Transverse colon (tissue), 3 donors: ENCODE data around the gene OTOGL.

Experiments
- EP300 ChIP-seq: sonication (generic); formaldehyde crosslinking; IDR thresholded peaks from one replicate; pipeline ENCODE4 v1.6.1; 2017; ENCODE audit warnings: antibody characterized with exemption, low read depth
- TF ChIP-seq, protein P1 (sequence below), 5 experiments: fragments of 200-600 bp in 3 of 5; fragments of 450-650 bp in 2 of 5; sonication (generic) in 3 of 5; IDR thresholded peaks; 1 replicate in 2 of 5; 2 replicates in 3 of 5; pipeline ENCODE4 v1.5.1; 2016 to 2017; ENCODE audit warnings: antibody characterized with exemption in 5 of 5, inconsistent platforms in 3 of 5, mild to moderate bottlenecking in 2 of 5, moderate library complexity in 1 of 5

DNA sequence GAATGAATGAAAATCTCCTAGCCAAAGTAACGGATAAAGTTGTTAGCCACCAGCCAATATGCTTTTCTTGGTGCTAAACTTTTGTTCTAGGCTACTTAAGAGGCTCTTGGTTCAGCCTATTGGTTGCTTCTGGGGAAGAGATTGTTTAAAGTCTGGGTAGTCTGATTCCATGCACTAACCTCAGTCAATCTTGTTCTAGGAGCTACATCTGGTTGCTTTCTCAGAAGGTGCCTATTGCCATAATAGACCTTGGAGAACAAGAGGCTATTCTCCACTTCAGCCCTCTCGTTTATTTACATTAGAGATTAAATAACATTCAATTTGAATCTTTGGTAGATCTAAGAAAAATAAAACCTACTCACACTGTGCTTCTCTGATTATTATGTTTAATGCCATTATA lies 40.8 kb upstream of the OTOGL start:
- TF ChIP-seq, protein P1, sequence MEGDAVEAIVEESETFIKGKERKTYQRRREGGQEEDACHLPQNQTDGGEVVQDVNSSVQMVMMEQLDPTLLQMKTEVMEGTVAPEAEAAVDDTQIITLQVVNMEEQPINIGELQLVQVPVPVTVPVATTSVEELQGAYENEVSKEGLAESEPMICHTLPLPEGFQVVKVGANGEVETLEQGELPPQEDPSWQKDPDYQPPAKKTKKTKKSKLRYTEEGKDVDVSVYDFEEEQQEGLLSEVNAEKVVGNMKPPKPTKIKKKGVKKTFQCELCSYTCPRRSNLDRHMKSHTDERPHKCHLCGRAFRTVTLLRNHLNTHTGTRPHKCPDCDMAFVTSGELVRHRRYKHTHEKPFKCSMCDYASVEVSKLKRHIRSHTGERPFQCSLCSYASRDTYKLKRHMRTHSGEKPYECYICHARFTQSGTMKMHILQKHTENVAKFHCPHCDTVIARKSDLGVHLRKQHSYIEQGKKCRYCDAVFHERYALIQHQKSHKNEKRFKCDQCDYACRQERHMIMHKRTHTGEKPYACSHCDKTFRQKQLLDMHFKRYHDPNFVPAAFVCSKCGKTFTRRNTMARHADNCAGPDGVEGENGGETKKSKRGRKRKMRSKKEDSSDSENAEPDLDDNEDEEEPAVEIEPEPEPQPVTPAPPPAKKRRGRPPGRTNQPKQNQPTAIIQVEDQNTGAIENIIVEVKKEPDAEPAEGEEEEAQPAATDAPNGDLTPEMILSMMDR (IDR thresholded peaks at IDR 0.05), result no peak
- TF ChIP-seq EP300, result no peak
